Limb (tissue), 2 donors: Measurements from ENCODE around the gene SOSTDC1.

Experiments
- DNase-seq, 2 donors: peaks; one replicate each; pipeline ENCODE4 v3.0.0-alpha.2; 2016; ENCODE audit errors: extremely low spot score in 2 of 2

Gene SOSTDC1

DNA sequence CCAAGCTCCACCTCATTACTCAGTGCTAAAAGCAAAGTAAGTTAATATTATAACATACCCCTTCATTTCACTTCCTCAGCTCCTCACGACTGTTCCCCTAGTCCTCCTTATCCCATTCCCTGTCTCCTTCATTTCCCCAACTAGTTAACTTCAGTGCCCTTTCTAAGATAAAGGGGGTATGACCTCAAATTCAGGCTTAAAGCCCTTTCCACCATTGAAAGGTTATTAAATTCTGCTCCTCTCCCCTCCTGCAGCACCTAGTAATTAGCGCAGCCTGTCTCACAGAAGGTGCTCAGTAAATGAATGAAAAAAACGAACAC, 45.2 kb downstream of the SOSTDC1 start:
- DNase-seq, result no peak

DNA sequence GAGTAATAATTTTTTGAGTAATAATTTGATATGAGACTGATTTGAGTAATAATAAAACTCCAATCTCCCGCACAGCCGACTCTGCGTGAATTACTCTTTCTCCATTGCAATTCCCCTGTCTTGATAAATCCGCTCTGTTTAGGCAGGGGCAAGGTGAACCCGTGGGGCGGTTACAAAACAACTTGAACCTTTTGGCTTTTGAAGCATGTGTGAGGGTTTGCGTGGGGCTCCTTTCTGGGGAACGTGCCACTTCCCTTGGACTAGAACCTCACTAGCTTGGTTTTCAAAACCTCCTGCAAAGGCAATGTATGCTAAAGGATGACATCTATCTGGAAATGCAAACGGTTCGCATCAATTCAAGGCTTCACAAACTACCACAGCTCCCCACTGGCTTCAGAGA, 45.7 kb downstream of the SOSTDC1 start:
- no peak for DNase-seq

DNA sequence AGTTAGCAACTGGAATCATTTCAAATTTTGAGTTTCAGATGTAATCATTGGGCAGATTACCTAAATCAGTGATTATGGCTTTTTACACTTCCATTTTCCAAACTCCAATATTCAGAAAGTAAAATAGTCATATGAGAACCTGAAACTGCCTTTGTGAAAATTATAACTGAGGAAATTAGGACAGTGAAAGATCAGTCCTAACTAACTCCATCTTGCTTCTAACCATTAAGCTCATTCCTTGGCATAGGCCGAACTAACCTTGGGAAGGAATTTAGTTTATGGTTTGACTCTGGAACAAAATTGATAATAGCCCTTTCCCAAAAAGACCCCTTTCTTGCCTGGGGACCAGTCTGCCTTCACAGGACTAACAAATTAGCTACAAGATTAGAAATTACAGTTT, 46.4 kb downstream of the SOSTDC1 start:
- no peak for DNase-seq

DNA sequence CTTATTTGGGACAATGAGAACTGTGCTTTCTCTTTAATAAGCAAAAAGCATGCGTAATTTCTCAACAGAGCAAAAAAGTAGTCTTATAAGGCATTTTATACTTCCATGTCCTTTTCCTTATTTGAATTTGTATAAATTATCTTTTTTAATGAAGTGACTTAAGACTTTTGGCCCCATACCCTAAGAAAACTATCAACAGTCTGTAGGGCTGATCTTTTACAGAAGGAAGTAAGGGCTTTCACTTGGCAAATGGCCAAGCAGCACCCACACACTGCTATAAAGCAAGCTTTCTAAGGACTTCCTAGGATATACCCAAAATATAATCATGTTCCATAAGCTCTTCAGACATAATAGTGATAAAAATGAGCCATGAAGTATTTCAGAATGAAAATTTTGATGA, 47.6 kb downstream of the SOSTDC1 start:
- no peak for DNase-seq

DNA sequence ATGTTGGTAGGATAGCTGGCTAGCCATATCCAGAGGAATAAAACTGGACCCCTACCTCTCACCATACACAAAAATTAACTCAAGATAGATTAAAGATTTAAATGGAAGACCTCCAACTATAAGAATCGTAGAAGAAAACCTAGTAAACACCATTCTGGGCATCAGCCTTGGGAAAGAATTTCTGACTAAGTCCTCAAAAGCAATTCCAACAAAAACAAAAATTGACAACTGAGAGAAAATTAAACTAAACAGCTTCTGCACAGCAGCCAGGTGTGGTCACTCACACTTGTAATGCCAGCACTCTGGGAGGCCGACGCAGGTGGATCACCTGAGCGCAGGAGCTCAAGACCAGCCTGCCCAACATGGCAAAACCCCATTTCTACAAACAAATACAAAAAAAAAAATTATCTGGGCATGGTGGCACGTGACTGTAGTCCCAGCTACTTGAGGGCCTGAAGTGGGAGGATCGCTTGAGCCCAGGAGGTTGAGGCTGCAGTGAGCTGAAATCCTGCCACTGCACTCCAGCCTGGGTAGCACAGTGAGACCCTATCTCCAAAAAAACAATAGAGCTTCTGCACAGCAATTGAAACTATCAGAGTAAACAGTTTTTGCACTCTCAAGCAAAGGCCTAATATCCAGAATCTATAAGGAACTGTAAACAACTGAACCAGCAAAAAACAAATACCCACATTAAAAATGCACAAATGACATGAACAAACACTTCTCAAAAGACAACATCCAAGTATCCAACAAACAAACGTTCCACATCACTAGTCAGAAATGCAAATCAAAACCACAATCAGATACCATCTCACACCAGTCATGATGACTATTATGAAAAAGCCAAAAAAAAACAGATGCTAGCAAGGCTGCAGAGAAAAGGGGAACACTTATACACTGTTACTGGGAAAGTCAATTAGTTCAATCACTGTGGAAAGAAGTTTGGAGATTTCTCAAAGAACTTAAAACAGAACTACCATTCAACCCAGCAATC, 49.0 kb downstream of the SOSTDC1 start:
- no peak for DNase-seq

DNA sequence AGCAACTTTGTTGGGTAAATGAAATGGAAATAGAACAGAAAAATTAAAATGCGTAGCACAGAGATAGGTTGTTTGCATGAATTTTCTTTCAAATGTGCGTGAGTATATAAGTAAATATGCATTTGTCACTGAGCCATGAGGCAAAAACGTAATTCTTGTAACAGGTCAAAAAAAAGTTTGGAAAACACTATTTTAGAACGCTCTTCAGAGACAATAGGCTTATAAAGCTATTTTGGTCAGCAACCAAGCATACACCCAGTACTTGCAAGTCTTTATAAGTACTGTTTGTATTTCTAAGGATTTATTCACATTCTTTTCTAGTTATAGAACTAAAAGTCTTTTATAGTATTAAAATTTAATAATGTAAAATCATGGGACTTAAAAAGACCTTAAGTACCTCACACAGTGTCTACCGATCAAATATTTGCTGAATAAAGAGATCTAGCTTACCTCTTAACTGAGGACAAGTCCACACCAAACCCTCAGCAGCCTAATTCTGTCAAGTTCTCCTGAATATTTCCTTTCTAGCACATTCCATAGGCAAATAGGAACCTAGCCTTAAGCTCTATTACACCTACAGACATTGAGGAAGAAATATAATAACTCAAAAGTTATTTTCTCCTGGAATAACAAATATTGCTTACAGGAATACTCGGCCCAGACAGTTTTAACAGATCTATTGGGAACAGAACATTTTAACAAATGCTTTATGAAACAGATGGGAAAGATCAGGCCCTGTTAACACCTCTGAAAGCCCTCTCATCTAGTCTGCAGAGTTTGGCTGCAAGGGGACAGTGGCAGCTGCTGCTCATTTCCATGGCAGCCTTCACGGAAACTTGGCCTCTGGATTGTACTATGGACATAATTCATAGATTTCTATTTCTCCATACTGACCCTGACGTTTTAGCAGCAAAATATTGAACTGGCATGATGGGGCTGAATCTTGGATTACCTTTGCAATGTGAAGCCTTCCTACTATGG, 53.0 kb downstream of the SOSTDC1 start:
- DNase-seq, result peak in 1 of 2 donors; percentile 74
